HepG2 (cell line): ENCODE data around the gene GPR31.

Experiments used
- MYNN ChIP-seq: sonication (generic); formaldehyde crosslinking; IDR thresholded peaks from 2 replicates; pipeline ENCODE4 v1.4.0; 2020; ENCODE audit warnings: mild to moderate bottlenecking, low read depth, missing genetic modification reagents
- ZNF777 ChIP-seq: sonication (generic); formaldehyde crosslinking; IDR thresholded peaks from 2 replicates; pipeline ENCODE4 v1.4.0; 2020; ENCODE audit warnings: missing genetic modification reagents
- TF ChIP-seq, protein P1 (sequence below), 2 experiments: sonication (generic) in 1 of 2; formaldehyde crosslinking in 1 of 2; IDR thresholded peaks; 2 replicates each; pipeline versions ENCODE4 v1.4.0 to v1.6.1; 2018 to 2020; ENCODE audit warnings: missing genetic modification reagents in 2 of 2, borderline replicate concordance in 1 of 2, low read depth in 1 of 2, mild to moderate bottlenecking in 1 of 2, missing biosample characterization in 1 of 2

DNA sequence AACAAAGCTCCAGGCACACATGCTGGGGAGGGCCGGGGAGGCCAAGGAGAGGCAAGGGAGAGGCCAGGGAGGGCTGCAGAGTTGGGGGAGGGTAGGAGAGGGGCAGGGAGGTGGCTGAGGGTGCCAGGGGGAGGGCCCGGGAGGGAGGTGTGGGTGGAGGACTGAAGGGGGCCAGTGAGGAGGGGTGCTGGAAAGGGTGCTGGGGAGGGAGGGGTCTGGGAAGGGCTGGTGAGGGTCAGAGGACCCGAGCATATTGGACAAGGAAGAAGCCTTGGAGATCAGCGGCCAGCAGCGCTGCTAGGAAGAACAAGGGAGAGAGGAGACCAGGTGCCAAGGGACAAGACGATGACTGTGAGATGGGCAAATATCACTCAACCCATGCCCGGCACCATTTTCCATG lies 49.7 kb upstream of the GPR31 start:
- TF ChIP-seq MYNN (CRISPR knock-in tag) = no peak
- no peak for TF ChIP-seq ZNF777
- TF ChIP-seq, protein P1, sequence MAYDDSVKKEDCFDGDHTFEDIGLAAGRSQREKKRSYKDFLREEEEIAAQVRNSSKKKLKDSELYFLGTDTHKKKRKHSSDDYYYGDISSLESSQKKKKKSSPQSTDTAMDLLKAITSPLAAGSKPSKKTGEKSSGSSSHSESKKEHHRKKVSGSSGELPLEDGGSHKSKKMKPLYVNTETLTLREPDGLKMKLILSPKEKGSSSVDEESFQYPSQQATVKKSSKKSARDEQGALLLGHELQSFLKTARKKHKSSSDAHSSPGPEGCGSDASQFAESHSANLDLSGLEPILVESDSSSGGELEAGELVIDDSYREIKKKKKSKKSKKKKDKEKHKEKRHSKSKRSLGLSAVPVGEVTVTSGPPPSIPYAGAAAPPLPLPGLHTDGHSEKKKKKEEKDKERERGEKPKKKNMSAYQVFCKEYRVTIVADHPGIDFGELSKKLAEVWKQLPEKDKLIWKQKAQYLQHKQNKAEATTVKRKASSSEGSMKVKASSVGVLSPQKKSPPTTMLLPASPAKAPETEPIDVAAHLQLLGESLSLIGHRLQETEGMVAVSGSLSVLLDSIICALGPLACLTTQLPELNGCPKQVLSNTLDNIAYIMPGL (CRISPR knock-in tag; IDR thresholded peaks at IDR 0.05; ENCODE audit: borderline replicate concordance in 1 of 2, low read depth in 1 of 2) = no peak
